ENCODE results near the gene FAM149B1.

DNA sequence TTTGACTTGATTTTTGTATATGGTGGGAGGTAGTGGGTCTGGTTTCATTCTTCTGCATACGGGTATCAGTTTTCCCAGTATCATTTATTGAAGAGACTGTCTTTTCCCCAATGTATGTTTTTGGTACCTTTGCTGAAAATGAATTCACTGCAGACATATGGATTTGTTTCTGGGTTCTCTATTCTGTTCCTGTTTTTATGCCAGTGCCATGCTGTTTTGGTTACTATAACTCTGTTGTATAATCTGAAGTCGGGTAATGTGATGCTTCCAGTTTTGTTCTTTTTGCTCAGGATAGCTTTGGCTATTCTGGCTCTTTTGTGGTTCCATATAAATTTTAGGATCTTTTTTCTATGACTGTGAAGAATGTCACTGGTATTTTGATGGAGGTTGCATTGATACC lies 947 bp upstream of the FAM149B1 start:
- TF ChIP-seq, protein P1, sequence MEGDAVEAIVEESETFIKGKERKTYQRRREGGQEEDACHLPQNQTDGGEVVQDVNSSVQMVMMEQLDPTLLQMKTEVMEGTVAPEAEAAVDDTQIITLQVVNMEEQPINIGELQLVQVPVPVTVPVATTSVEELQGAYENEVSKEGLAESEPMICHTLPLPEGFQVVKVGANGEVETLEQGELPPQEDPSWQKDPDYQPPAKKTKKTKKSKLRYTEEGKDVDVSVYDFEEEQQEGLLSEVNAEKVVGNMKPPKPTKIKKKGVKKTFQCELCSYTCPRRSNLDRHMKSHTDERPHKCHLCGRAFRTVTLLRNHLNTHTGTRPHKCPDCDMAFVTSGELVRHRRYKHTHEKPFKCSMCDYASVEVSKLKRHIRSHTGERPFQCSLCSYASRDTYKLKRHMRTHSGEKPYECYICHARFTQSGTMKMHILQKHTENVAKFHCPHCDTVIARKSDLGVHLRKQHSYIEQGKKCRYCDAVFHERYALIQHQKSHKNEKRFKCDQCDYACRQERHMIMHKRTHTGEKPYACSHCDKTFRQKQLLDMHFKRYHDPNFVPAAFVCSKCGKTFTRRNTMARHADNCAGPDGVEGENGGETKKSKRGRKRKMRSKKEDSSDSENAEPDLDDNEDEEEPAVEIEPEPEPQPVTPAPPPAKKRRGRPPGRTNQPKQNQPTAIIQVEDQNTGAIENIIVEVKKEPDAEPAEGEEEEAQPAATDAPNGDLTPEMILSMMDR (IDR thresholded peaks at IDR 0.05 in 4 of 5, conservative IDR thresholded peaks at IDR 0.05 in 1 of 5): no peak
- no peak for TF ChIP-seq POLR2A (IDR thresholded peaks at IDR 0.05)

Data from gastrocnemius medialis (tissue), 4 donors.